Heart left ventricle (tissue), 16 donors: ENCODE measurements around the gene A2M. TPM values are rescaled to one million over a fixed set of nuclear protein-coding genes. Genes with fewer than 3 reads are reported as not detected.

Experiments
- ATAC-seq, 4 donors: fragments of 200-7000 bp; cut with Tn5 transposase; one replicate each; pipeline ENCODE4 v1.9.1; 2020 to 2022; ENCODE audit warnings: moderate library complexity in 4 of 4, mild to moderate bottlenecking in 3 of 4, moderate number of reproducible peaks in 1 of 4
- DNase-seq, 5 donors: peaks; one replicate each; pipeline ENCODE4 v3.0.0-alpha.2; 2020
- H3K27ac ChIP-seq, 12 donors: fragments of 200-600 bp; sonication (generic) in 4 of 12; one replicate each; pipeline versions ENCODE4 v1.5.0 to v1.8.0; 2016 to 2022; ENCODE audit warnings: mild to moderate bottlenecking in 2 of 12
- H3K27me3 ChIP-seq, 9 donors: fragments of 200-600 bp; sonication (generic) in 2 of 9; one replicate each; pipeline versions ENCODE4 v1.5.1 to v1.8.0; 2016 to 2022; ENCODE audit warnings: mild to moderate bottlenecking in 3 of 9
- H3K36me3 ChIP-seq, 9 donors: fragments of 200-600 bp; sonication (generic) in 2 of 9; one replicate each; pipeline versions ENCODE4 v1.5.0 to v1.8.0; 2018 to 2022; ENCODE audit warnings: mild to moderate bottlenecking in 2 of 9
- H3K4me1 ChIP-seq, 12 donors: fragments of 200-600 bp; sonication (generic) in 4 of 12; one replicate each; pipeline versions ENCODE4 v1.5.0 to v1.8.0; 2016 to 2022; ENCODE audit warnings: mild to moderate bottlenecking in 3 of 12
- H3K4me3 ChIP-seq, 12 donors: fragments of 200-600 bp; sonication (generic) in 4 of 12; one replicate each; pipeline versions ENCODE4 v1.5.0 to v1.8.0; 2017 to 2022; ENCODE audit warnings: mild to moderate bottlenecking in 9 of 12, moderate library complexity in 4 of 12
- H3K9me3 ChIP-seq, 12 donors: fragments of 200-600 bp; sonication (generic) in 4 of 12; one replicate each; pipeline versions ENCODE4 v1.5.0 to v1.8.0; 2016 to 2022; ENCODE audit warnings: mild to moderate bottlenecking in 1 of 12
- POLR2A ChIP-seq, 2 donors: fragments of 450-650 bp; IDR thresholded peaks; one replicate each; pipeline ENCODE4 v1.6.1; 2017; ENCODE audit warnings: antibody characterized with exemption in 2 of 2, mild to moderate bottlenecking in 2 of 2, moderate library complexity in 2 of 2
- WGBS, 4 donors: extraction: QIAGEN DNeasy Blood & Tissue Kit in 2 of 4; methylation state at CpG; one replicate each; pipeline versions ENCODE4 v1.1.5 to v1.1.7; 2013 to 2018; 5-methylcytosine and 5-hydroxymethylcytosine counted together
- intact Hi-C, 10 donors: fragments of 100-400 bp; cut with DNase I; formaldehyde crosslinking; loops; one replicate each; pipeline versions ENCODE4 v1.11.1 to v1.14.2; 2022
- polyA plus RNA-seq, 2 donors: library from polyadenylated mRNA; stranded (reverse); fragments of 200-250 nt; gene quantifications; one replicate each; pipeline ENCODE4 v1.2.3, GENCODE V29; 2013
- total RNA-seq, 9 donors: library from RNA; depleted of rRNA in 2 of 9; stranded (reverse); fragments of >200 nt in 2 of 9; fragmentation: NEBNext Ultra II Directional in 3 of 9; extraction: Animal tissue kit (Norgen Biotek cat#: 25700) in 3 of 9; gene quantifications; one replicate each; pipeline versions ENCODE4 v1.1.0 to v1.2.4, GENCODE V29; 2016 to 2023
- TF ChIP-seq, protein P1 (sequence below), 12 donors: fragments of 200-600 bp; sonication (generic) in 4 of 12; IDR thresholded peaks; one replicate each; pipeline versions ENCODE4 v1.5.0 to v1.8.0; 2018 to 2022; ENCODE audit warnings: antibody characterized with exemption in 12 of 12, mild to moderate bottlenecking in 5 of 12
- donor health status: ischemic (EF 13 %, LVEDD 7.1; RV severe dilation, severe dysfunction).
- donor health status: healthy with polysubstance abuse.
- donor health status: DM: no; HTN: yes; CAD: no.
- donor health status: DM: no; HTN: no; CAD: no.
- donor health status: ischemic (EF 25% LVEDD 6.9; RV normal size, moderate dysfunction).
- donor health status: ischemic (EF 25% LVEDD 5.7; RV mildly dilated, moderate dysfunction).
- donor health status: healthy.
- donor health status: DM: yes; HTN: yes; CAD: no.
- donor health status: ischemic (EF 35%, LVEDD 5.7; RV mildly dilated, moderate dysfunction).
- donor health status: nonischemic (EF 11% LVEDD 7.7; RV severe dilation, severe dysfunction).
- donor health status: DM: yes; HTN: yes; CAD: no.
- donor health status: PGD.
- donor health status: ischemic (EF 29% LVEDD 5.4; RV normal size, mild dysfunction).
- donor health status: nonischemic (EF 23%, LVEDD 6.1; RV moderate dilation, normal function).

Gene A2M
- total and polyA plus RNA-seq, 11 donors = 133 to 1,706 (median 385) TPM

DNA sequence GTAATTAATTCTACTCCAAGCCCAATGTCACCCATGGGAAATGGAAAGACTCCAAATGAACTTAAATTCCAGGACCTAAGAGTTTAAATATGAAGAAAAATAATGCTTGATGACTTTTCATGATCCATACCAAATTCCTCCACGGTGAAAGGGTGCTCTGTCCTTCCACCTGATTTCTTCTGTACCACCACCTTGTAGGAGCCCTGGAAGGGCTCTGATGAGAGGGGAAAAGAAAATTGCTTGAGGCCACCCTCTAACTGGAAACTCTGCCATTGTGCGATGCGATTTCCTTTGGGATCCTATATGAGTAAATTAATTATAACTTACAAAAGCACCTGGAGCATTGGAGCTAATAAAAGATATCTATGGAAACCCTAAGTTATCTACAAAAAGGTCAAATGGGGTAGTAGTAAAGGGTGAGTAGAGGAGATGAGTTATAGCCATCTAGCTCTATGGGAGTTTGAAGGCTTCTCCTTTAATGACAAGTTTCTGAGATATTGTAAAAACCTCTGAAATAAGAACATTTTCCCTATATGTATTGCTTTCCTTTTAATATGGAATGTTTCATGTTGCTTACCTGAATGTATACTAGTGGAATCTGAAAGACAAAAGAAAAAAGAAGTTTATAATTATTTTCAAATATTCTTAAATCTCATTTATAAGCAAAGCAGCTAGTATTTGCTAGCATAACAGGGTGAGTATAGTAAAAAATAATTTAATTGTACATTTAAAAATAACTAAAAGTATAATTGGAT is 5.8 kb downstream of the A2M start:
- Histone ChIP-seq H3K36me3 (peaks cover 0 to 87% (median 84%) of the 10 kb centered on the region in 9 donors), H3K4me3 (no peak overlapping the region), H3K27ac (no peak overlapping the region), H3K27me3 (no peaks in the 10 kb centered on the region), H3K9me3 (no peaks in the 10 kb centered on the region), H3K4me1 (peaks cover 0 to 59% (median 20%) of the 10 kb centered on the region in 12 donors)
- DNase-seq = no peak
- intact Hi-C loops = loop anchor here in 4 of 10 donors (2.0 to 10.0 kb wide), 4 partner anchors 33 to 135 kb away; no protein-coding TSS in a partner anchor
- WGBS, 4 donors = 85 to 94% (median 93%) methylated on average over 3 of the region's 3 CpGs
- no peak for ATAC-seq
- TF ChIP-seq POLR2A (IDR thresholded peaks at IDR 0.05) = no peak
- TF ChIP-seq, protein P1, sequence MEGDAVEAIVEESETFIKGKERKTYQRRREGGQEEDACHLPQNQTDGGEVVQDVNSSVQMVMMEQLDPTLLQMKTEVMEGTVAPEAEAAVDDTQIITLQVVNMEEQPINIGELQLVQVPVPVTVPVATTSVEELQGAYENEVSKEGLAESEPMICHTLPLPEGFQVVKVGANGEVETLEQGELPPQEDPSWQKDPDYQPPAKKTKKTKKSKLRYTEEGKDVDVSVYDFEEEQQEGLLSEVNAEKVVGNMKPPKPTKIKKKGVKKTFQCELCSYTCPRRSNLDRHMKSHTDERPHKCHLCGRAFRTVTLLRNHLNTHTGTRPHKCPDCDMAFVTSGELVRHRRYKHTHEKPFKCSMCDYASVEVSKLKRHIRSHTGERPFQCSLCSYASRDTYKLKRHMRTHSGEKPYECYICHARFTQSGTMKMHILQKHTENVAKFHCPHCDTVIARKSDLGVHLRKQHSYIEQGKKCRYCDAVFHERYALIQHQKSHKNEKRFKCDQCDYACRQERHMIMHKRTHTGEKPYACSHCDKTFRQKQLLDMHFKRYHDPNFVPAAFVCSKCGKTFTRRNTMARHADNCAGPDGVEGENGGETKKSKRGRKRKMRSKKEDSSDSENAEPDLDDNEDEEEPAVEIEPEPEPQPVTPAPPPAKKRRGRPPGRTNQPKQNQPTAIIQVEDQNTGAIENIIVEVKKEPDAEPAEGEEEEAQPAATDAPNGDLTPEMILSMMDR (IDR thresholded peaks at IDR 0.05) = no peak

DNA sequence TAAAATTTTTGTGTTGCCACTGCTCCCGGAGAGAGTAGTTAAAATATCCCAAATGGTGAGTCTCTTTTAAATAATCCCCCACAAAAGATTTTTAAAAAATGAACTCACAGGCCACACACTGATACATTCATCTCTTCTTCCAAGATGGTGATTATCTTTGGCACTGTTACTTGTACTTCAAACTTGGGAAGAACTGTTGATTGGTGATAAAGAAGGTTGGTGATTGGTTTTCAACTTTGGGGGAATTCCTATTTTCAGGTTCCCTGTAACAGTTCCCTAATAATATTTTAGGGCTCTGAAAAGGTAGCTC is 6.6 kb downstream of the A2M start:
- 37 to 67% (median 47%) methylated on average over 1 of the region's 1 CpG for WGBS, 4 donors
- no peak overlapping the region for H3K27ac ChIP-seq
- ATAC-seq (no peak), DNase-seq (no peak)
- no peaks in the 10 kb centered on the region for H3K27me3 ChIP-seq
- H3K36me3 ChIP-seq = peaks cover 0 to 94% (median 91%) of the 10 kb centered on the region in 9 donors
- TF ChIP-seq, protein P1 (IDR thresholded peaks at IDR 0.05) = no peak
- TF ChIP-seq POLR2A (IDR thresholded peaks at IDR 0.05) = no peak
- peaks cover 0 to 59% (median 20%) of the 10 kb centered on the region in 12 donors for H3K4me1 ChIP-seq
- intact Hi-C loops = loop anchor here in 3 of 10 donors (2.0 to 5.0 kb wide), 2 partner anchors 32 to 42 kb away; no protein-coding TSS in a partner anchor
- no peak overlapping the region for H3K4me3 ChIP-seq
- no peaks in the 10 kb centered on the region for H3K9me3 ChIP-seq

DNA sequence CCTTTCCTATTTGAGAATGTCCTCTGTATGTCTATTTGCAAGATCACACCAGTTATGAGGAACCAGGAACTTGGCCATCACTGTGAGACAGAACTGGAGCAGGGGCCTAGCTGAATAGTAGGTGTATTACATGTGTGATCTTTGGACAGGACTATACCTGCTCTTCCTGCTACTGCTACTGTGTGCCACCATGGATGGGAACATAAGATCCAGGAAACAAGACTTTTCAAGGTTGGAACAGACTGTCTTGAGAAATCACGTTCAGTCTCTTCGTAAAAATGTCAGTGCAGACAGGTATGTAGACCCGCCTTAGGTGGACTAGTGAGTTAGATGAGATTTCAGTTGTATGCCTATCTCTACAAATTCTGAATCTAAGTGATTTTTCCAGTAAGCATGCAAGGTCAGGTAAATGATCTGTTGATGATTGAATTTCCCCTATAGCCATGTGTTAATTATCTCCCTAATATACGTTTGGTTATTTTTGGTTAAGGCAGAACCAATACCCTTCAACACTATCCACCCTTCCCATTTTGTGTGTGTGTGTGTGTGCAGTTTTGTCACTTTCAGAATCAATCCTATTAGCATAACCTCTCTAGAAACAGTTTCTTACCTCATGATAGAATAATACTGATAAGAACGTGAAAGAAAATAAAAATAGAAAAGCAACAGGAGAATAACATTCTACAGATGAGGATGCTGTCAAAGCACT is 7.1 kb downstream of the A2M start:
- TF ChIP-seq POLR2A (IDR thresholded peaks at IDR 0.05) = no peak
- TF ChIP-seq, protein P1 (IDR thresholded peaks at IDR 0.05) = no peak
- 46 to 71% (median 55%) methylated on average over 5 of the region's 5 CpGs for WGBS, 4 donors
- Histone ChIP-seq H3K9me3 (no peaks in the 10 kb centered on the region), H3K4me3 (no peak overlapping the region), H3K4me1 (peaks cover 0 to 59% (median 20%) of the 10 kb centered on the region in 12 donors), H3K27ac (no peak overlapping the region), H3K27me3 (no peaks in the 10 kb centered on the region), H3K36me3 (peaks cover 0 to 100% (median 96%) of the 10 kb centered on the region in 9 donors)
- ATAC-seq (peak in 1 of 4 donors; percentile 38), DNase-seq (no peak)
- intact Hi-C loops = loop anchor here in 3 of 10 donors (2.0 to 5.0 kb wide), 2 partner anchors 32 to 41 kb away; no protein-coding TSS in a partner anchor

DNA sequence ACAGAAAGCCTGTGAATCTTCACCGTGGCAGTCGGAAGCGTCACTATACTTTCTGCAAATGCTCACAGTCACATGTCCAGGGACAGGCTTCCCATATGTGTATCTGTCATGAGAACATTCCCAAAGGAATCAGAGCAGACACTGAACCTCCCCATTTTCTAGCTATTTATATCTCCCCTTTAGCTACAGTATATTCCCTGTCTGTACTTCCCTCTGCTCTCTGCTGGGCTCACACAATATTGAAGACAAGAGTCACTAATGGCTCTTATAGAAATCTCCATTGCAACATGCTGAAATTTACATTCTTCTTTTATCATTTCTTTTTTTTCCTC is 8.2 kb downstream of the A2M start:
- no peak for TF ChIP-seq POLR2A (IDR thresholded peaks at IDR 0.05)
- TF ChIP-seq, protein P1 (IDR thresholded peaks at IDR 0.05) = no peak
- intact Hi-C loops = loop anchor here in 2 of 10 donors (5.0 kb wide), 1 partner anchor 40 kb away; no protein-coding TSS in a partner anchor

More for the DNA sequence above, 8.2 kb downstream of the A2M start:
- peak in 2 of 4 donors; percentile 60 to 61 for ATAC-seq
- Histone ChIP-seq H3K27ac (peak overlapping the region in 4 of 12 donors; percentile 19 to 56 (median 22)), H3K27me3 (no peaks in the 10 kb centered on the region), H3K4me1 (peaks cover 0 to 54% (median 20%) of the 10 kb centered on the region in 12 donors), H3K9me3 (no peaks in the 10 kb centered on the region), H3K4me3 (no peak overlapping the region), H3K36me3 (peaks cover 0 to 100% (median 98%) of the 10 kb centered on the region in 9 donors)
- 51 to 65% (median 56%) methylated on average over 3 of the region's 3 CpGs for WGBS, 4 donors
- DNase-seq = no peak
